HUES48 (cell line): ENCODE data around the gene CCDC106.

Experiments used
- H3K27ac ChIP-seq: one replicate; pipeline ENCODE4 v1.7.0; 2013; ENCODE audit warnings: low read depth, low read length, inconsistent platforms
- H3K27me3 ChIP-seq: 2 replicates; pipeline ENCODE4 v1.6.1; 2013; ENCODE audit warnings: mild to moderate bottlenecking, low read length; ENCODE audit not compliant: control insufficient read depth, insufficient read depth
- H3K36me3 ChIP-seq: 2 replicates; pipeline ENCODE4 v1.6.1; 2013; ENCODE audit warnings: low read length; ENCODE audit not compliant: control insufficient read depth, insufficient read depth
- H3K4me1 ChIP-seq: 2 replicates; pipeline ENCODE4 v1.6.1; 2013; ENCODE audit warnings: mild to moderate bottlenecking, low read length; ENCODE audit not compliant: control insufficient read depth, insufficient read depth
- H3K4me3 ChIP-seq: 2 replicates; pipeline ENCODE4 v1.5.1; 2013; ENCODE audit warnings: mild to moderate bottlenecking, low read depth, low read length
- H3K9ac ChIP-seq: 2 replicates; pipeline ENCODE4 v1.6.1; 2013; ENCODE audit warnings: mild to moderate bottlenecking, low read depth, low read length, moderate library complexity
- H3K9me3 ChIP-seq: 2 replicates; pipeline ENCODE4 v1.6.1; 2013; ENCODE audit warnings: low read length; ENCODE audit not compliant: control insufficient read depth, insufficient read depth

Gene CCDC106

GRCh38 chr19:55673889-55674288 is 25.9 kb downstream of the CCDC106 start:
- H3K4me1 ChIP-seq: peaks cover 22% of the 10 kb centered on the region
- H3K27me3 ChIP-seq: no peaks in the 10 kb centered on the region
- peaks cover 47% of the 10 kb centered on the region for H3K36me3 ChIP-seq
- peak overlapping the region; percentile 97 for H3K4me3 ChIP-seq
- no peak overlapping the region for H3K9ac ChIP-seq
- peak overlapping the region; percentile 85 for H3K27ac ChIP-seq
- no peaks in the 10 kb centered on the region for H3K9me3 ChIP-seq

- Histone ChIP-seq H3K27me3 (no peaks in the 10 kb centered on the region), H3K4me3 (peak overlapping the region; percentile 97), H3K36me3 (peaks cover 47% of the 10 kb centered on the region), H3K27ac (peak overlapping the region; percentile 85), H3K4me1 (peaks cover 22% of the 10 kb centered on the region), H3K9me3 (no peaks in the 10 kb centered on the region), H3K9ac (peak overlapping the region; percentile 71)
These were observed 26.4 kb downstream of the CCDC106 start for GRCh38 chr19:55674459-55674840.

GRCh38 chr19:55674841-55675660 is 27.0 kb downstream of the CCDC106 start, which contains the start of gene EPN1:
Gene EPN1, plus strand, starts transcription at chr19:55675226. Its CDS starts 3,402 bp downstream, at chr19:55678628.
- Histone ChIP-seq H3K9ac (peak within 1 kb of the TSS; percentile 86), H3K4me3 (peak within 1 kb of the TSS; percentile 97), H3K4me1 (peaks cover 22% of the 10 kb centered on the region), H3K36me3 (peaks cover 47% of the 10 kb centered on the region), H3K27me3 (no peaks in the 10 kb centered on the region), H3K27ac (peak within 1 kb of the TSS; percentile 85), H3K9me3 (no peaks in the 10 kb centered on the region)

GRCh38 chr19:55675661-55676354 is 27.8 kb downstream of the CCDC106 start:
- peaks cover 22% of the 10 kb centered on the region for H3K4me1 ChIP-seq
- H3K27ac ChIP-seq: peak overlapping the region; percentile 77
- no peaks in the 10 kb centered on the region for H3K9me3 ChIP-seq
- peak overlapping the region; percentile 97 for H3K4me3 ChIP-seq
- H3K36me3 ChIP-seq: peaks cover 47% of the 10 kb centered on the region
- peak overlapping the region; percentile 86 for H3K9ac ChIP-seq
- no peaks in the 10 kb centered on the region for H3K27me3 ChIP-seq

GRCh38 chr19:55676383-55676782 is 28.4 kb downstream of the CCDC106 start:
- Histone ChIP-seq H3K4me1 (peaks cover 22% of the 10 kb centered on the region), H3K9ac (no peak overlapping the region), H3K4me3 (peak overlapping the region; percentile 97; the same call in 1 of the 2 replicates), H3K27ac (no peak overlapping the region), H3K36me3 (peaks cover 50% of the 10 kb centered on the region), H3K9me3 (no peaks in the 10 kb centered on the region), H3K27me3 (no peaks in the 10 kb centered on the region)

GRCh38 chr19:55676889-55677505 is 29.0 kb downstream of the CCDC106 start:
- Histone ChIP-seq H3K36me3 (peaks cover 55% of the 10 kb centered on the region), H3K27ac (no peak overlapping the region), H3K4me1 (peaks cover 20% of the 10 kb centered on the region), H3K27me3 (no peaks in the 10 kb centered on the region), H3K9me3 (no peaks in the 10 kb centered on the region), H3K9ac (no peak overlapping the region), H3K4me3 (no peak overlapping the region)

- H3K27me3 ChIP-seq: no peaks in the 10 kb centered on the region
- no peaks in the 10 kb centered on the region for H3K9me3 ChIP-seq
- H3K9ac ChIP-seq: no peak overlapping the region
- H3K4me1 ChIP-seq: peaks cover 15% of the 10 kb centered on the region; the same call in 1 of the 2 replicates
- peaks cover 53% of the 10 kb centered on the region for H3K36me3 ChIP-seq
- no peak overlapping the region for H3K4me3 ChIP-seq
- no peak overlapping the region for H3K27ac ChIP-seq
These were observed 29.6 kb downstream of the CCDC106 start for GRCh38 chr19:55677572-55678028.

- no peak overlapping the region for H3K9ac ChIP-seq
- peaks cover 15% of the 10 kb centered on the region; the same call in 1 of the 2 replicates for H3K4me1 ChIP-seq
- peaks cover 53% of the 10 kb centered on the region for H3K36me3 ChIP-seq
- no peak overlapping the region for H3K27ac ChIP-seq
- no peak overlapping the region for H3K4me3 ChIP-seq
- no peaks in the 10 kb centered on the region for H3K27me3 ChIP-seq
- H3K9me3 ChIP-seq: no peaks in the 10 kb centered on the region
These were observed 30.2 kb downstream of the CCDC106 start for GRCh38 chr19:55678121-55678671.

- H3K36me3 ChIP-seq: peaks cover 59% of the 10 kb centered on the region
- no peak overlapping the region for H3K4me3 ChIP-seq
- no peaks in the 10 kb centered on the region for H3K27me3 ChIP-seq
- H3K9ac ChIP-seq: no peak overlapping the region
- H3K4me1 ChIP-seq: peaks cover 9% of the 10 kb centered on the region; the same call in 1 of the 2 replicates
- H3K9me3 ChIP-seq: no peaks in the 10 kb centered on the region
- no peak overlapping the region for H3K27ac ChIP-seq
These were observed 31.6 kb downstream of the CCDC106 start for GRCh38 chr19:55679343-55680257.
